ENCODE results near the gene HTR5A. TPM values are rescaled to one million over a fixed set of nuclear protein-coding genes. Genes with fewer than 3 reads are reported as not detected.

HTR5A gene
- total and polyA plus RNA-seq, 2 of the 13 experiments (the other 11 are each of a cell fraction or from before 2014, with no cell fraction given), result not detected

- peak; percentile 100 for TF ChIP-seq ZHX1 (CRISPR knock-in tag; IDR thresholded peaks at IDR 0.05; ENCODE audit: low read depth)
- peak; percentile 100 for TF ChIP-seq FOXM1 (CRISPR knock-in tag; IDR thresholded peaks at IDR 0.05)
- peak; percentile 96 for TF ChIP-seq ESRRA (CRISPR knock-in tag; IDR thresholded peaks at IDR 0.05; ENCODE audit: low read depth)
- no peak for TF ChIP-seq ZNF24 (IDR thresholded peaks at IDR 0.05)
- TF ChIP-seq BCL6 (CRISPR knock-in tag; IDR thresholded peaks at IDR 0.05), result peak; percentile 95
- peak; percentile 99 for TF ChIP-seq ZC3H4 (CRISPR knock-in tag; IDR thresholded peaks at IDR 0.05; ENCODE audit: borderline replicate concordance)
- TF ChIP-seq KDM3A (CRISPR knock-in tag; IDR thresholded peaks at IDR 0.05; ENCODE audit: low read depth), result peak; percentile 100
- TF ChIP-seq HOXA5 (CRISPR knock-in tag; IDR thresholded peaks at IDR 0.05), result peak; percentile 100
- TF ChIP-seq FUBP1 (CRISPR knock-in tag; IDR thresholded peaks at IDR 0.05; ENCODE audit: borderline replicate concordance), result peak; percentile 90; the same call in 1 of the 2 replicates
- TF ChIP-seq CBX1 (IDR thresholded peaks at IDR 0.05; ENCODE audit: low read depth), result peak; percentile 96
- peak; percentile 100 for TF ChIP-seq ZNF235 (CRISPR knock-in tag; IDR thresholded peaks at IDR 0.05; ENCODE audit: borderline replicate concordance)
- peak; percentile 90 for TF ChIP-seq GABPB1 (CRISPR knock-in tag; IDR thresholded peaks at IDR 0.05)
- TF ChIP-seq ZNF383 (CRISPR knock-in tag; IDR thresholded peaks at IDR 0.05; ENCODE audit: borderline replicate concordance), result peak; percentile 98
- peak; percentile 100 for TF ChIP-seq ZBED4 (CRISPR knock-in tag; IDR thresholded peaks at IDR 0.05; ENCODE audit: borderline replicate concordance)
- peak; percentile 100 for TF ChIP-seq NFIB (CRISPR knock-in tag; IDR thresholded peaks at IDR 0.05; ENCODE audit: borderline replicate concordance)
- TF ChIP-seq GATAD1 (CRISPR knock-in tag; IDR thresholded peaks at IDR 0.05), result peak; percentile 92
- TF ChIP-seq MTA1 (CRISPR knock-in tag; IDR thresholded peaks at IDR 0.05; ENCODE audit: borderline replicate concordance), result peak; percentile 95; the same call in 1 of the 2 replicates
- TF ChIP-seq TEF (CRISPR knock-in tag; IDR thresholded peaks at IDR 0.05), result peak; percentile 100
- peak; percentile 100 for TF ChIP-seq MXI1 (IDR thresholded peaks at IDR 0.05; ENCODE audit: borderline replicate concordance, low read depth, low read length)
- TF ChIP-seq CREB1 (IDR thresholded peaks at IDR 0.05), result no peak
- TF ChIP-seq CREB1 (CRISPR knock-in tag; IDR thresholded peaks at IDR 0.05), result no peak
These were observed at the start of gene HTR5A (continued) for GRCh38 chr7:155069992-155070751.
